K562 (cell line): ENCODE measurements around the gene INO80E. TPM values are rescaled to one million over a fixed set of nuclear protein-coding genes. Genes with fewer than 3 reads are reported as not detected.

Experiments used
- AFF4 ChIP-seq: sonication (generic); formaldehyde crosslinking; IDR thresholded peaks from 2 replicates; pipeline ENCODE4 v1.8.0; 2023; ENCODE audit warnings: mild to moderate bottlenecking, missing genetic modification reagents
- CBX3 ChIP-seq, 2 experiments: IDR thresholded peaks; 1 replicate in 1 of 2; 2 replicates in 1 of 2; pipeline ENCODE4 v1.6.1; 2012; ENCODE audit warnings: inconsistent platforms in 2 of 2, low read length in 2 of 2, borderline replicate concordance in 1 of 2, control low read depth in 1 of 2
- CBX8 ChIP-seq: fragments of 200-600 bp; sonication (generic); IDR thresholded peaks from 2 replicates; pipeline ENCODE4 v1.6.1; 2012; ENCODE audit warnings: borderline replicate concordance, mixed run types, low read depth, mild to moderate bottlenecking, moderate library complexity, mixed read lengths, low read length, control low read depth, inconsistent platforms; ENCODE audit not compliant: poor library complexity, severe bottlenecking; ENCODE audit errors: extremely low read depth
- CHAMP1 ChIP-seq: fragments of 450-650 bp; IDR thresholded peaks from 2 replicates; pipeline ENCODE4 v1.6.1; 2016; ENCODE audit warnings: mild to moderate bottlenecking
- CTBP1 ChIP-seq: fragments of 450-650 bp; IDR thresholded peaks from 2 replicates; pipeline ENCODE4 v1.6.1; 2016; ENCODE audit warnings: borderline replicate concordance
- EGR1 ChIP-seq: fragments of 450-650 bp; conservative IDR thresholded peaks from 2 replicates; pipeline ENCODE4 v1.6.1; 2017; ENCODE audit warnings: mild to moderate bottlenecking
- ETS2 ChIP-seq: IDR thresholded peaks from 2 replicates; pipeline ENCODE4 v1.6.1; 2016; ENCODE audit warnings: borderline replicate concordance, missing genetic modification characterization, mild to moderate bottlenecking, moderate library complexity, missing compliant biosample characterization; ENCODE audit not compliant: poor library complexity, severe bottlenecking
- HDAC2 ChIP-seq: fragments of 450-650 bp; IDR thresholded peaks from 2 replicates; pipeline ENCODE4 v1.6.1; 2016; ENCODE audit warnings: mild to moderate bottlenecking
- KLF10 ChIP-seq: fragments of 250-450 bp; sonication (Bioruptor Pico); IDR thresholded peaks from 2 replicates; pipeline ENCODE4 v1.6.1; 2021; ENCODE audit warnings: matching md5 sums
- KLF6 ChIP-seq: fragments of 250-450 bp; sonication (Bioruptor Pico); IDR thresholded peaks from 2 replicates; pipeline ENCODE4 v1.4.0; 2020; ENCODE audit warnings: mild to moderate bottlenecking, moderate library complexity, borderline replicate concordance
- MTA1 ChIP-seq: fragments of 450-650 bp; IDR thresholded peaks from 2 replicates; pipeline ENCODE4 v1.6.1; 2017; ENCODE audit warnings: borderline replicate concordance
- NCOA2 ChIP-seq, 2 experiments: fragments of 450-650 bp; IDR thresholded peaks; 2 replicates each; pipeline ENCODE4 v1.6.1; 2018; ENCODE audit warnings: mild to moderate bottlenecking in 2 of 2, moderate library complexity in 1 of 2; ENCODE audit not compliant: partially characterized antibody in 2 of 2
- NFXL1 ChIP-seq: fragments of 450-650 bp; formaldehyde crosslinking; IDR thresholded peaks from 2 replicates; pipeline ENCODE4 v1.4.0; 2021; ENCODE audit warnings: mild to moderate bottlenecking
- SETDB1 ChIP-seq: IDR thresholded peaks from one replicate; pipeline ENCODE4 v1.6.1; 2012; ENCODE audit warnings: low read length, control low read depth, inconsistent platforms
- SIN3B ChIP-seq: fragments of 450-650 bp; IDR thresholded peaks from 2 replicates; pipeline ENCODE4 v1.6.1; 2017; ENCODE audit warnings: low read depth, mild to moderate bottlenecking, moderate library complexity
- SRSF7 ChIP-seq: fragments of 200-400 bp; formaldehyde crosslinking; optimal IDR thresholded peaks from 2 replicates; pipeline ENCODE3; 2017; ENCODE audit warnings: mild to moderate bottlenecking, low read depth, low read length
- STAT5A ChIP-seq: IDR thresholded peaks from 2 replicates; pipeline ENCODE4 v1.6.1; 2012; ENCODE audit warnings: low read length, inconsistent platforms, borderline replicate concordance
- TFE3 ChIP-seq: fragments of 450-650 bp; formaldehyde crosslinking; IDR thresholded peaks from 2 replicates; pipeline ENCODE4 v1.4.0; 2020; ENCODE audit warnings: mild to moderate bottlenecking, mixed read lengths
- ZEB2 ChIP-seq: fragments of 450-650 bp; IDR thresholded peaks from 2 replicates; pipeline ENCODE4 v1.6.1; 2016
- ZFP36 ChIP-seq: fragments of 150-350 bp; IDR thresholded peaks from 2 replicates; pipeline ENCODE4 v1.6.1; 2018; ENCODE audit warnings: low read length, low read depth; ENCODE audit not compliant: partially characterized antibody
- ZNF165 ChIP-seq: fragments of 250-450 bp; sonication (Bioruptor Pico); IDR thresholded peaks from 2 replicates; pipeline ENCODE4 v1.4.0; 2020; ENCODE audit warnings: borderline replicate concordance
- ZNF282 ChIP-seq: sonication (generic); formaldehyde crosslinking; IDR thresholded peaks from 2 replicates; pipeline ENCODE4 v1.8.1; 2023; ENCODE audit warnings: missing genetic modification reagents
- polyA plus RNA-seq, 8 experiments: library from polyadenylated mRNA; depleted of rRNA in 4 of 8; stranded (reverse) in 5 of 8; unstranded in 3 of 8; fragments of >200 nt; fragmentation: Nextera tagmentation in 2 of 8; fragmentation: Illumina TruSeq in 1 of 8; extraction: Ambion mirVana in 2 of 8; extraction: Trizol in 1 of 8; gene quantifications; 2 replicates each; pipeline versions ENCODE4 v1.2.1 to v1.2.3, GENCODE V29; 2011 to 2014; ENCODE audit warnings: inconsistent platforms in 1 of 8, missing spikeins in 1 of 8
- total RNA-seq, 7 experiments: library from RNA; depleted of rRNA in 6 of 7; stranded (reverse); fragments of >200 nt in 6 of 7; fragmentation: Illumina TruSeq in 2 of 7; extraction: Trizol in 2 of 7; gene quantifications; 2 replicates each; pipeline versions ENCODE4 v1.2.1 to v1.2.3, GENCODE V29; 2011 to 2021; ENCODE audit warnings: low replicate concordance in 1 of 7

INO80E gene
- total and polyA plus RNA-seq, 9 of the 15 experiments (the other 6 are each of a cell fraction or from before 2014, with no cell fraction given), result 0.31 to 102 (median 49.3) TPM

- TF ChIP-seq ZEB2, result peak; percentile 66
- no peak for TF ChIP-seq TFE3
- TF ChIP-seq KLF10 (CRISPR knock-in tag), result no peak
- 0 out of 2 replicates have a peak, but pooled peaks have one; percentile 21 for TF ChIP-seq ZNF282 (CRISPR knock-in tag)
- TF ChIP-seq NCOA2 (IDR thresholded peaks at IDR 0.05; ENCODE audit: partially characterized antibody in 2 of 2), result no peak
- TF ChIP-seq STAT5A, result no peak
- no peak for TF ChIP-seq SRSF7
- no peak for TF ChIP-seq ZFP36
- no peak for TF ChIP-seq SETDB1
- 0 out of 2 replicates have a peak, but pooled peaks have one; percentile 55 for TF ChIP-seq HDAC2
- no peak for TF ChIP-seq CBX8
- TF ChIP-seq NFXL1 (CRISPR knock-in tag), result no peak
- no peak for TF ChIP-seq CHAMP1
- TF ChIP-seq CTBP1, result no peak; the same call in 1 of the 2 replicates
- TF ChIP-seq KLF6 (CRISPR knock-in tag), result no peak
- no peak for TF ChIP-seq CBX3 (IDR thresholded peaks at IDR 0.05; ENCODE audit: borderline replicate concordance in 1 of 2, low read length in 2 of 2)
- TF ChIP-seq EGR1, result no peak; the same call in 1 of the 2 replicates
- no peak for TF ChIP-seq AFF4
- TF ChIP-seq ZNF165 (CRISPR knock-in tag), result no peak
- no peak for TF ChIP-seq MTA1
- no peak for TF ChIP-seq ETS2 (tag)
- TF ChIP-seq SIN3B, result no peak
Observed at GRCh38 chr16:29995324-29995910, 624 bp upstream of the INO80E start, which contains the start of gene HIRIP3 (continued).
